Glomerular visceral epithelial cell (primary cell): Measurements from ENCODE around the gene GAD2.

Experiments used
- DNase-seq: peaks from one replicate; pipeline ENCODE4 v3.0.0-alpha.2; 2016; ENCODE audit errors: extremely low spot score

Gene GAD2

GRCh38 chr10:26216585-26217395 is at the start of gene GAD2:
GAD2 (plus strand) TSS chr10:26216774; CDS start chr10:26216810, 36 bp downstream.
- no peak for DNase-seq

DNA sequence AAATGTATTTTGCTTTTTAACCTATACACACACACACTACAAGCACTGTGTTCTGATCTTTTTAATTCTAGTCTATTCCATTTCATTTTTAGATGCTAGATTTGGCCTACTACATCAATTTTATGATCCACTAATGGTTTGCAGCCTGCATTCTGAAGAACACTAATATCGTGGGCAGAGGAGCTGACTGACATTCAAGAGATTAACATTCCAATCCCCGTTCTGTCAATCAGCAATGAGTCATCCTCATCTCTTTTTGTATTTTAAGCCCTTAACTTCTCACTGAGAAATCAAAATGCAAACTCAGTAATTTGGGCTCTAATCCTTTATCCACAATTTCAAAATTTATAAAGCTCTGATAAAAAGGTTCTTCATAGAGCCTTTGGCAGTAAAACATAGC is 47.1 kb upstream of the GAD2 start:
- no peak for DNase-seq

GRCh38 chr10:26172131-26172530 is 44.4 kb upstream of the GAD2 start:
- DNase-seq, result no peak

DNA sequence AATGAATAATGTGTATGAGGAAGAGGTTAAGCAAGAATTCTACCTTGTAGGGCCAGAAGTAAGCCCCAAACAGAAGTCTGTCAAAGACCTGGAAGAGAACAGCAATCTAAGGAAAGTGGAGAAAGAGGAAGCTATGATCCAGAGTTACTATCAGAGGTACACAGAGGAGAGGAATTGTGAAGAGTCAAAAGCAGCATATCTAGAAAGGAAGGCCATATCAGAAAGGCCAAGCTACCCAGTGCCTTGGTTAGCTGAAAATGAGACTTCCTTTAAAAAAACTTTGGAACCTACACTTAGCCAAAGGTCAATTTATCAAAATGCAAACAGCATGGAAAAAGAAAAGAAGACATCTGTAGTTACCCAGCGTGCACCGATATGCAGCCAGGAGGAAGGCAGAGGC is 42.7 kb upstream of the GAD2 start:
- DNase-seq, result no peak

DNA sequence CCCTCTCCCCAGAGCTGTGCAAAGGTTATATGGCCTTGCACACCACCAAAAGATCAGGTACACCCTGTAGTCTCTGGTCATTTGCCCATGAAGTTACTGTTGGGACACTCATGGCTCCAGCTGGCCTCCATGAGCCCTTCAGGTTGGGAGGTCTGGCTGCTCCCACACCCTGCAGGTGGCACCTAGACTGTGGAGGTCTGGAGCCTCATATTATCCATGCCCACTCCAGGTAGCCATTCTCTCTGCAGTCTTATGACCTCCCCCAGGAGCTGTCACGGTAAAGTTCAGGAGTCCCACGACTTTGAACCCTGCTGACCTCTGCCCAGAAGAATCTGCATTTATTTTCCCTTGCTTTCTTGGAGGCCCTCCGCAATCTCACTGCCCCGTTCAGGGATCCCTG is 39.2 kb upstream of the GAD2 start:
- DNase-seq, result no peak

DNA sequence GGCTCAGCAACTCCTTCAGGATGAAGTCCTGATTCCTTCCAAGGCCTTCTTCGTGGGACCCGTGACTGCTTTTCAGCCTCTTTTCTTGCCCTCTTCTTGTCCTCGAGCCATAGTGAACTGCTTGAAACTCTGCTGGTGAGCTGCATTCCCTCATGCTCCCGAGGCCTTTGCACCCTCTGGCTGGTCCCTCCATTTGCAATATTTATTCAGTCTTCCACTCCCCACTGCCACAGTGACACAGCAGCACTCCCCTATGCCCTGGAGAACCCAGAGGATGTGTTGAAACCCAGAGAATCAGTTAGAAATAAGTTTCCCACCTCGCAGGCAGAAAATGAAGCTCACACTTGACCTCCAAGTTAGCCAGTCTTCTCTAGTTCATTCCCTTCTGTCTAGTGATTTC is 22.3 kb upstream of the GAD2 start:
- no peak for DNase-seq

DNA sequence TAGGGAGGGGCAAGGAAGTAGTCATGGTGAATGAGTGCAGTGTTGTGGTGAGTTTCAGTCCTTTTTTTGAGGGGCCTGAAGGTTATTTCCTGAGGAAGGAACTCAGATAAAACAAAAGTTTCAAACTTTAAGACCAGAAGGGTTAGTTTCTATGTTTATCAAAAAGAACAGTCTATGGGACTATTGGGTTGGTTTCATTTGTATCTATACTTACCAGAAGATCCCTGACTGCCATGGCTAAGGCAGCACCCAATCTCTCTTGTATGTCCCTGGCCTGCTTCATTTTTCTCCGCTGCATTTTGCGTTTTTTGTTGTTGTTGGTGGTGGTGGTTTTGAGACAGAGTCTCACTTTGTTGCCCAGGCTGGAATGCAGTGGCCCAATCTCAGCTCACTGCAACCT is 19.3 kb upstream of the GAD2 start:
- no peak for DNase-seq

DNA sequence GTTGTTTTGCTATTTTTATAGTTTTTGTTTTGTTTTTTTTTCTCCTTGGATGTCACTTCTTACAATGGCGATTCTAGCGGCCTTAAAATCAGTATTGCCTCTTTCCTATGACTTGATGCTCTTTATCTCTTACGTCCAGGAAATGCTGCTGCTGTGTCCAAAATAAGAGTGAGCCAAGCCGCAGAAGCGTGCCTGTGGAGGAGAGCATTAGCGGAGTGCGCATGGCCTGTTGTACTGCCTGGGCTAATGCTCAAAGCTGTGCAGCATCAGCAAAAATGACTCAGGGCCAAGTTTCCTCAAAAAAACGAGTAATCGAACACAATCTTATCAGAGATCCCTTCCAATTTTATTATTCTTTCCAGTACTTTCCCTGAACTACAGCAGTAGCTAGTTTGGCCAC is 18.5 kb upstream of the GAD2 start:
- no peak for DNase-seq

- DNase-seq, result no peak
These were observed 16.7 kb upstream of the GAD2 start for GRCh38 chr10:26199841-26200240.

GRCh38 chr10:26205223-26205622 is 11.4 kb upstream of the GAD2 start:
- no peak for DNase-seq

DNA sequence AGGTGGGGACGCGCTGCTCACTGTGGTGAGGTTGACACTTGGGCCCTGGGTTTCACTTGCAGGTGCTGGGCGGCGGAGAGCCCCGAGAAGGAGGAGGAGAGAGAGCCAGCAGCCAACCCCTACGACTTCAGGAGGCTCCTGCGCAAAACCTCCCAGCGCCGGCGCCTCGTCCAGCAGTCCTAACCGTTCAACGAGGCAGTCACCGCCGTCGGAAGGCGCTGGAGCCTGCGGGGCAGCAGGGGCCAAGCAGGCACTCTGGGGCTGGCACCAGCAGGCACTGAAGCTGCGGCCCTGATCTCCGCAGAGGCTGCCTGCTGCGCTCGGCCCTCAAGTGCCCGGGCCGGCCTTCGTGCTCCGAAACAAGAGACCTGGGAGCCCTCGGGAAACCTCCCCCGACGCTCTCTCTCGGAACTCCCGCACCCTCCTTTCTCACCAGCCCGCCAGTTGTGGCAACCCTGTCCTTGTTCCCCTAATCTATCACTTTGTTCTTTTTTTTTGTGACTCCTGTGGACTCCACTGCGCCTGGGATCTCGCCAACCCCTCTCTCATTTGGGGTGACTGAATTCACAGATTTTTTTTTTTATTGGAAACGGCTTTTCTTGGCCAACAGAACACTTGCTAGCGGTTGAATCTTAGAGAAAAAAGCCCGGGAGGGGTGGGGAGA is 4.7 kb upstream of the GAD2 start:
- DNase-seq, result no peak

DNA sequence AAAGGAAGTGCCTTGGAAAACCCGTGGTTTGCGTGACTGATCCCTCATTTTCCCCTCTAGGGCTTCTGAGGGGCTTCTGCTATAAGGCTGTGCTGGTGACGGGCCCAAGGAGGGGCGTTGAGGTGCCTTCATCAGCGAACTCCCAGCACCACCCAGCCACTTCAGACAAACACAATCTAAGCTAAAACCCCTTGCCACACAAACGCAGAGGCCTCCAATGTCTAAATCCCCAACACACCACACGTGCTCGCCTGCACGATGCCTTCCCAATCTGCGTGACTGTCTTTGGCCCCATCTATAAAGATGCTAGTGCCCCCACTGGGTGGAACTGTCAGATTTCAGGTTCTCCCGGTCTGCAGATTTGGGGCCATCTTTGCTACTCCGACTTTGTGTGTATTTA is 4.1 kb upstream of the GAD2 start:
- DNase-seq, result no peak

GRCh38 chr10:26213157-26213800 is 3.3 kb upstream of the GAD2 start:
- DNase-seq, result no peak

DNA sequence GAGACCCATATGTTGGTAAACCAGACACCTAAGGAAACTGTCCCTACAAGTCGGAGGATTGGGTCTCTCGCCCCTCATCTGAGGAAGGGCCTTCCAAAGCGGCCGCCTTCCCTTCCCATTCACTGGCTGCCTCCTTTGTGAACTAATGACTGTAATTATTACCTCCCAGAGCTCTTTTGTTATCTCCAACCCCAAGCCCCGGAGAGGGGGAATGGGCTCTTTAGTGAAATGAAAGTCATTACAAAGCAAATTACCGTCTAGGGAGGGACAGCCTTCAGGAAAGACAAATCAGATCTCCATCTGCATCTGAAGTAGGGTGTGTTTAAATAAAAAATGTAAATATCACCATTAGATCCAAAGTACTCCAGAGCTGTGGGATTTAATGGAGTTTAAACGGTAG is 2.6 kb upstream of the GAD2 start:
- no peak for DNase-seq

- no peak for DNase-seq
These were observed 1.8 kb upstream of the GAD2 start for GRCh38 chr10:26214551-26215395.

GRCh38 chr10:26215396-26215934 is 1.1 kb upstream of the GAD2 start:
- DNase-seq, result no peak

DNA sequence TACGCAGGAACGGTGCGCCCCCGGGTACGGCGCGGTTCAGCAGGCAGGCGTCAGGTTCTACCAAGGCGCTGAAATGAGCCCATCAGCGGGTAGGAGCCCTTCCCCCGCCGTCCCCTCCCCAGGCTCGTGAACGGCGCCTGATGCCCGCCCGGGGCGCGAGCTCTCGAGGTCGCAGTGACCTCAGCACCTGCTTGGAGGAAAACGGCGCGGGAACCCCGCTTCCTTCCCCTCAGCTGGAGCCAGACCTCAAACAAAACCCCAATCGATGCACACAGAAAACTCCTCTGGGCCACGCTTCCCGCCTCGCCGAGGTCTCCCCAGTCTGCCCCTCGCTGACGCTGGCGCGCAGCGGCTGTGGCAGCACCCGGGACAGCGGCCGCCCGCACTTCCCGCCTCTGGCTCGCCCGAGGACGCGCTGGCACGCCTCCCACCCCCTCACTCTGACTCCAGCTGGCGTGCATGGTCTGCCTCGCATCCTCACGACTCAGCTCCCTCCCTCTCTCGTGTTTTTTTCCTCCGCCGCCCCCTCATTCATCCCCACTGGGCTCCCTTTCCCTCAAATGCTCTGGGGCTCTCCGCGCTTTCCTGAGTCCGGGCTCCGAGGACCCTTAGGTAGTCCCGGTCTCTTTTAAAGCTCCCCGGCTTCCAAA is 514 bp upstream of the GAD2 start:
- DNase-seq, result peak; percentile 44

DNA sequence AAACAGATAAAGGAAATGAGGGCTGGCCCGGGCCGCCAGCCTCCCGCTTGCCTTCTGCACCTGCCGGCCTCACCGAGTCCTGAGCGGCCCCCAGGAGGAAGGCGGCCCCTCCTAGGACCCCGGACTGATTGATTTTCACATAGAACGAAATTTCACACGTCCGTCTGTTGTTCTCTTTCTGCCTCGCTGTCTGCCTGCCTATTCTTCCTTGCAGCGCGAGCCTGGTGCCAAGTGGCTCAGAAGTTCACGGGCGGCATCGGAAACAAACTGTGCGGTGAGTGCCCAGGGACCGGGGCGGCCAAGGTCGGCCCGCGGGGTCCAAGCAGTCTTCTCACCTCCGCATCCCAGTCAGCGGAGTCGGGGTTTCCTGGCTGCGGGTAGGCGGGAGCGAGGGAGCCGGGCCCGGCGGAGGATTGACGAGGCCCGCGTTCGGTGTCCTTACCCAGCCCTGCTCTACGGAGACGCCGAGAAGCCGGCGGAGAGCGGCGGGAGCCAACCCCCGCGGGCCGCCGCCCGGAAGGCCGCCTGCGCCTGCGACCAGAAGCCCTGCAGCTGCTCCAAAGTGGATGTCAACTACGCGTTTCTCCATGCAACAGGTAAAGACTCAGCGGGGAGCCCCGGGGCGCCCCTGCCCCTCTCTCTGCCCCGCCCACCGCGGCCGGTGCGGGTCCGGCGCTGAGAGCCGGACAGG is 967 bp downstream of the GAD2 start:
- no peak for DNase-seq

DNA sequence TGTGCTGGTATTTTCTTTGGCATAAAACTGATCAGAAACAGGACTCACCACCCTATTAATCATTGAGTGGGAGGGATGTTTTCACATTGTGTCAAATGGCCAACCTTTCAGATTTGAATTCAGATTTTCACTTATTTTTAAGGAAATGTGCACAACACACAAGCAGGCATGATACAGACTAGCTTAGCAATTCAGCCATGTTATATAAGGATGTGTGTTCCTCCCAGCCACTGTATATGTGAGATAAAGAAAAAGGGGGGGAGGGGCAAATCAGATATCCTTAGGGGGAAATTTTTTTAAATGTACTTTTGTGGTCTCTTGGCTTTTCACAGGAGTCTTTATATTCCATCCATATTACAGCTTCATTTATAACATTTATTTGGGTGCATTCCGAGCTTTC is 3.1 kb downstream of the GAD2 start:
- no peak for DNase-seq

DNA sequence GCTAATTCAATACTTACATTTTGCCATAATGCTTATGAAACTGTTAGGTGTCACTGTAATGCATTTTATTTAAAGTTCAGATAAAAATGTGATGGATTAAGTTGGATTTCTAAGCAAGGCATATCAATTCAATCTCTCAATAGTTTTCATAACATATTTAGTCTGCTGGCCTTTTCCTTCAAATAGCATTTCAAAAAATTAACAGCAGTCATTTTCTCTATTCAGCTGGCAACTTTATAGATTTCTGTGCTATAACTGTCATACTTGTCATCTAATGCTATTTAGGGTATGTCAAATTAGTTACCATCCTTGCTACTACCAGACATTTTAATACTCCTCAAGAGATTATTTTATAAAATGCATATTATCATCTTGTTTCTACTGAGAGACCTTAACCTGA is 4.3 kb downstream of the GAD2 start:
- no peak for DNase-seq

DNA sequence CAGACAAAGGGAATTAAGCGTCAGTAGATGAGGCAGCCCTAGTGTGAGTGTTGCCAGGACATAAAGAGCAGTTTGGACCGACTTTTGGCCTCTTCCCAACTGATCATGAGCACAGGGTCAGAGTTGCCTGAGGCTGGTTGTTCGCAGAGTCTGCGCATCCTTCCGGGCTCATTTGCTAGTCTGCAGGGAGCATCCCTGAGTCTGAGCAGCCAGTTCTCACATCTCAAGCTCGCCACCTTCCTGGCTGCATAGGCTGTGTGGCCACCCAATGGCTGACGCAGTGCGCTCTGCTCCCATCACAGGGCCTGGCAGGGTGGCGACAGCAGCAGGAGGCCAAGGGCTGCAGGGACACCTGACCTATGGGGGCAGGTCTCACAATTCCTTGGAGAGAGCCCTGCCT is 5.0 kb downstream of the GAD2 start:
- DNase-seq, result no peak
